K562 (cell line): ENCODE measurements around the gene PPP1CB. TPM values are rescaled to one million over a fixed set of nuclear protein-coding genes. Genes with fewer than 3 reads are reported as not detected.

Experiments
- ADNP ChIP-seq: fragments of 200-800 bp; sonication (Bioruptor generic); IDR thresholded peaks from 2 replicates; pipeline ENCODE4 v1.6.1; 2016; ENCODE audit warnings: missing genetic modification characterization, missing compliant biosample characterization
- DEAF1 ChIP-seq: fragments of 450-650 bp; formaldehyde crosslinking; IDR thresholded peaks from 2 replicates; pipeline ENCODE4 v1.4.0; 2020; ENCODE audit warnings: mild to moderate bottlenecking, moderate library complexity
- LARP7 ChIP-seq: fragments of 450-650 bp; IDR thresholded peaks from 2 replicates; pipeline ENCODE4 v1.6.1; 2016
- MAZ ChIP-seq, 2 experiments: fragments of 450-650 bp in 1 of 2; sonication (generic) in 1 of 2; formaldehyde crosslinking; IDR thresholded peaks in 1 of 2; conservative IDR thresholded peaks in 1 of 2; 2 replicates each; pipeline versions ENCODE4 v1.4.0 to v1.5.0; 2020; ENCODE audit warnings: mild to moderate bottlenecking in 1 of 2, missing genetic modification reagents in 1 of 2
- NCOA1 ChIP-seq: fragments of 450-650 bp; IDR thresholded peaks from 2 replicates; pipeline ENCODE4 v1.6.1; 2016; ENCODE audit warnings: low read depth
- PHF8 ChIP-seq: fragments of 200-600 bp; sonication (generic); IDR thresholded peaks from 2 replicates; pipeline ENCODE4 v1.6.1; 2012; ENCODE audit warnings: mixed run types, mild to moderate bottlenecking, inconsistent platforms, low read length, moderate library complexity, borderline replicate concordance
- RBFOX2 ChIP-seq: fragments of 200-400 bp; formaldehyde crosslinking; IDR thresholded peaks from 2 replicates; pipeline ENCODE4 v1.6.1; 2017; ENCODE audit warnings: low read depth, mild to moderate bottlenecking, low read length, moderate library complexity
- RREB1 ChIP-seq: fragments of 250-450 bp; sonication (Bioruptor Pico); IDR thresholded peaks from 2 replicates; pipeline ENCODE4 v1.4.0; 2020
- TAF7 ChIP-seq: fragments of 450-650 bp; IDR thresholded peaks from 2 replicates; pipeline ENCODE4 v1.6.1; 2016; ENCODE audit warnings: missing genetic modification characterization, missing compliant biosample characterization
- TEAD2 ChIP-seq: fragments of 450-650 bp; IDR thresholded peaks from 2 replicates; pipeline ENCODE4 v1.6.1; 2016; ENCODE audit warnings: missing genetic modification characterization, control low read depth, missing compliant biosample characterization
- TGIF2 ChIP-seq: sonication (generic); formaldehyde crosslinking; IDR thresholded peaks from 2 replicates; pipeline ENCODE4 v1.8.1; 2022; ENCODE audit warnings: mild to moderate bottlenecking, missing genetic modification reagents, moderate library complexity
- TRIM24 ChIP-seq, 2 experiments: fragments of 450-650 bp; IDR thresholded peaks; 2 replicates each; pipeline ENCODE4 v1.6.1; 2016
- ZNF253 ChIP-seq: fragments of 250-450 bp; sonication (Bioruptor Pico); conservative IDR thresholded peaks from 2 replicates; pipeline ENCODE4 v1.6.1; 2021; ENCODE audit warnings: mild to moderate bottlenecking
- ZNF586 ChIP-seq: fragments of 450-650 bp; formaldehyde crosslinking; conservative IDR thresholded peaks from 2 replicates; pipeline ENCODE4 v1.4.0; 2020; ENCODE audit warnings: mild to moderate bottlenecking, moderate library complexity
- polyA plus RNA-seq, 8 experiments: library from polyadenylated mRNA; depleted of rRNA in 4 of 8; stranded (reverse) in 5 of 8; unstranded in 3 of 8; fragments of >200 nt; fragmentation: Nextera tagmentation in 2 of 8; fragmentation: Illumina TruSeq in 1 of 8; extraction: Ambion mirVana in 2 of 8; extraction: Trizol in 1 of 8; gene quantifications; 2 replicates each; pipeline versions ENCODE4 v1.2.1 to v1.2.3, GENCODE V29; 2011 to 2014; ENCODE audit warnings: inconsistent platforms in 1 of 8, missing spikeins in 1 of 8
- total RNA-seq, 7 experiments: library from RNA; depleted of rRNA in 6 of 7; stranded (reverse); fragments of >200 nt in 6 of 7; fragmentation: Illumina TruSeq in 2 of 7; extraction: Trizol in 2 of 7; gene quantifications; 2 replicates each; pipeline versions ENCODE4 v1.2.1 to v1.2.3, GENCODE V29; 2011 to 2021; ENCODE audit warnings: low replicate concordance in 1 of 7

PPP1CB gene
- total and polyA plus RNA-seq, 9 of the 15 experiments (the other 6 are each of a cell fraction or from before 2014, with no cell fraction given), result 25.6 to 118 (median 58.9) TPM

- TF ChIP-seq RREB1 (CRISPR knock-in tag), result 0 out of 2 replicates have a peak, but pooled peaks have one; percentile 66
- no peak for TF ChIP-seq ZNF253 (CRISPR knock-in tag)
- TF ChIP-seq LARP7, result no peak
- TF ChIP-seq TRIM24 (IDR thresholded peaks at IDR 0.05), result no peak
- TF ChIP-seq TAF7, result 0 out of 2 replicates have a peak, but pooled peaks have one; percentile 25
- TF ChIP-seq TGIF2, result no peak
- peak; percentile 53; the same call in 1 of the 2 replicates for TF ChIP-seq PHF8
- TF ChIP-seq ZNF586, result no peak
- TF ChIP-seq NCOA1, result no peak
- TF ChIP-seq RBFOX2, result peak; percentile 87
- peak in 1 of 2 experiments; percentile 11; a peak in 1 of 4 replicates for TF ChIP-seq MAZ (CRISPR knock-in tag; conservative IDR thresholded peaks at IDR 0.05 in 1 of 2, IDR thresholded peaks at IDR 0.05 in 1 of 2)
- no peak for TF ChIP-seq ADNP (tag)
- no peak for TF ChIP-seq TEAD2
- TF ChIP-seq DEAF1, result no peak
Observed at GRCh38 chr2:28751956-28752630, 463 bp downstream of the PPP1CB start (continued).
